GM19463 (cell line): ENCODE data around the gene FAM117A.
A peak's percentile ranks its signal among the peaks of the same experiment; 100 is the strongest.
"Not testable (repeated sequence)": the region's sequence is repeated elsewhere in the genome, so short reads cannot be mapped to it uniquely, and the experiment has no call there.

ENCODE experiments used
- ATAC-seq: cut with Tn5 transposase; IDR thresholded peaks from one replicate; pipeline ENCODE4 v1.9.1; 2021; ENCODE audit warnings: mild to moderate bottlenecking, moderate library complexity; ENCODE audit not compliant: unreplicated experiment

Gene FAM117A

GRCh38 chr17:49741692-49742076 is 22.2 kb downstream of the FAM117A start:
- no peak for ATAC-seq

GRCh38 chr17:49741009-49741691 is 22.8 kb downstream of the FAM117A start:
- no peak for ATAC-seq

DNA sequence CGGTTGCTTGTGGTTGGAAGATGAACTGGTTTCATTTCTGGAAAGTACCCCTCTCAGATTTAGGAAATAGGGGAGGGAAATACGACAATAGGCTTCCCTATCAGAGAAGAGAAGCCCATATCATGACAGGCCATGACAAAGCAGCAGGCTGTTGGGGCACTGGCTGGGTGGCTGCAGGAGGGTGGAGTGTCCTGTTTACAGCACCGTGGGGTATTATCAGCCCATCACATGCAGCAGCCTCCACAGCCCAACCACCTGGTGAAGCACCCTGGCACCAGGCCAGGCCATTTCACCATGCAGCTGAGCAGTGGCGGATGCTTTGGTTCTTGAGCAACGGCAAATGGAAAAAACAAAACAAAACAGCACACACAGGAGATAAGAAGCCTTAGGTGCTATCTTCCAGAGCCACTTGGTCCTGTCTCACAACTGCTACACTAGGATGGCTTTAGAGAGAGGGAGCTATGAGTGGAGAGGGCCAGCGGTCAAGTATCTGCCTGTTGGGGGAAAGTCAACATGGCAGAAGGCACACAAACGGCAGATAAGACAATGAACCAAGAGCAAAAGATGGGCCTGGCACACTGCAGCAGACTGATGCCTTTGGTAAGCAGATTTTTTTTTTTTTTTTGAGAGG is 24.2 kb downstream of the FAM117A start:
- ATAC-seq, result peak; percentile 55

GRCh38 chr17:49738456-49739163 is 25.3 kb downstream of the FAM117A start:
- no peak for ATAC-seq

DNA sequence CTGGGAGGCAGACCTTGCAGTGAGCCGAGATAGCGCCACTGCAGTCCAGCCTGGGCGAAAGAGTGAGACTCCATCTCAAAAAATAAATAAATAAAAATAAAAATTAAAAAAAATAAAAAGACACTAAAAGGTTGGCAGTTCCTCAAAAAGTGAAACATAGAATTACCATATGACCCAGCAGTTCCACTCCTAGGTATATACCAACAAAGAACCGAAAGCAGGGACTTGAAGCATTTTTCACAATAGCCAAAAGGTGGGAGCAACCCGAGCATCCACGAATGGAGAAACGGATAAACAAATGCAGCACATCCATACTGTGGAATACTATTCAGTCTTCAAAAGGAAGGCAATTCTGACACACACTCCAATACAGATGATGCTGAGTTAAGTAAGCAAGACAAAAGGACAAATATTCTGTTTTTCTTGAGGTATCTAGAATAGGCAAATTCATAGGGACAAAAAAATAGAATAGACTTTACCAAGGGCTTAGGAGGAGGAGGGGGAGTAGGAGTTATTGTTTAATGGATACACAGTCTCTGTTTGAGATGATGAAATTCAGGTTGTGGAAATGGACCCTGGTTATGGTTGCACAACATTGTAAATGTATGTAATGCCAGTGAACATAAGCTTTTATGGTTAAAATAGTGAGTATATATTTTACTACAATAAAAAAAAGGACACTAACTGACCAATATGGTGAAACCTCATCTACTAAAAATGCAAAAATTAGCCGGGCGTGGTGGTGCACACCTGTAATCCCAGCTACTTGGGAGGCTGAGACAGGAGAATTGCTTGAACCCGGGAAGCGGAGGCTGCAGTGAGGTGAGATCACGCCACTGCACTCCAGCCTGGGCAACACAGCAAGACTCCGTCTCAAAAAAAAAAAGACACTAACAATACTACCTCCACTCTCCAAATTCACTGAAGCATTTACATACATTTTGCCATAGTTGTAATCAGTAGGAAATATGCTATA is 29.1 kb downstream of the FAM117A start:
- no peak for ATAC-seq

GRCh38 chr17:49731435-49731831 is 32.5 kb downstream of the FAM117A start:
- ATAC-seq, result no peak

DNA sequence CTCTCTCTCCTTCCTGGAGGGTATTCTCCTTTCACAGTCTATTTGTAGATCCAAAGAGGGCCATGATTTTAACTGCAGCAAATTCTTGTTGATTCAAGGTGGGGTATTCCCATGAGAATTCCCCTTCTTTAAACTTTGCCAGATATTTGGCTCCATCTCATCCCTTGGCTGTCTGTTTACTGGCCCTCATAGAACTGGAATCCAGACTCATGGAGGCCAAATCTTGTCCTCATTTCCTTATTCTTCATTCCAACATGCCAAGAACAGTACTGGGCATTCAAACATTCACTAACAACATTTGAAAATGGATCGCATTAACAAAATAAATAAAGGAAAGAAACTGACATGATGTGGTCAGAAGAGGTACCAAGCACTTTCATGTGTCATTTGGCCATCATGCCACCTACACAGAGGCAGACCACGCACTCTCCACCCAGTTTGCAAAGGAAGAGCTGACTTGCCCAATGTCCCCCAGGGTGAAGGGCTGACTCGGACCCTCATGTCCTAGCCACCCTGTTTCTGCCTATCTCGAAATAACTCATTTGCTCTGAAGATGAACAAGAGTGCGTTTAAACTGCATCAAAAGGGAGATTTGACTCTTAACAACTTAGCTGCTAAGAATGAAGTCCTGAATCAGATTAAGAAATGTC is 33.0 kb downstream of the FAM117A start:
- ATAC-seq, result no peak

DNA sequence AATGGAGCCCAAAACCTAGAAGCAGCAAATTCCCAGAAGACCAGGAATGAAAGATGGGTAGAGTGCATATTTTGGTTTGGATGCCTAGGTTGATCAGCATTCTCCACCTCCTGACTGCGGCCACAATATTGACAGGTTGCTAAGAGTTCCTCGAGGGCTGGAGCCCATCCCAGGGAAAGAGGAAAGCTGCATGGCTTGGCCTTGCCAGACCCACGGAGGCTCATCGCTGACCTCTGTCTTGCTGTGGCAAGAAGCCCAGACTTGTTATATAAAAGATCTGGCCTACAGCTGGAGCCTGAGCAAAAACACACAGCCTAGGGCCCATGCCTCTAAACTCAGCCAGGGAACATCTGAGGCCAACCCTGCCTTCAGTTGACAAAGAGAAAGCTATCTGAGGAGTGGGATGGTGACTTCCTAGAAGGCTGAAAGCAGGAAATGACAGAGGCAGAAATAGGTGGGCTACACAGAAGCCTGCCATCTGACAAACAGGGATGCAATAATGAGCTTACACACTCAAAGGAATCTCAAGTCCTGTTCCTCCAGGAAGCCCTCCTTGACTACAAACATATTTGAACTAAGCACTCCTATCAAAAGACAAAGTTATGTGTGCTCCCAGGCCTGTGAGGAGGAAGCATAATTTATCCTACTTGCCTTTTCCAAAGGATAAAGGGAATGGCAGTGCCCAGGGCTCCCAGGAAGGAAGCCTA is 33.7 kb downstream of the FAM117A start:
- no peak for ATAC-seq

DNA sequence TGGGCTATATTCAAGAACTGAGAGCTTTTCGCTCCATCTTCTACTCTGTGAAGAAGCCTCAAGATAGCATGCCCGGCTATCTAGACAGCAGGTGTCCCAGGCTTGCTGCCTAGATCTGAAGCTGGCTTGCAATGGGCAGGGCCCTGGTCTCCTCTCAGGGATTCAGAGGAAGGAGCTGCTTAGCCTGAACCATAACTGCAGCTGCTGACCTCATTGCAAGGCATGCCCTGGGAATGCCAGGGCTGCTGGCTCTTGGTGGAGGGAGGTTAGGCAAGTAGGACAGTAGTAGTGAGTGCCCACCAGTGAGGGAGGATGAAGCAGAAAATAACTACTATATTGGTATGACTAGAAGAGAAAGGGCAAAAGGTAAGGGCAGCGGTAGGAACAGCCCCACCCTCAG is 34.9 kb downstream of the FAM117A start:
- ATAC-seq, result no peak

DNA sequence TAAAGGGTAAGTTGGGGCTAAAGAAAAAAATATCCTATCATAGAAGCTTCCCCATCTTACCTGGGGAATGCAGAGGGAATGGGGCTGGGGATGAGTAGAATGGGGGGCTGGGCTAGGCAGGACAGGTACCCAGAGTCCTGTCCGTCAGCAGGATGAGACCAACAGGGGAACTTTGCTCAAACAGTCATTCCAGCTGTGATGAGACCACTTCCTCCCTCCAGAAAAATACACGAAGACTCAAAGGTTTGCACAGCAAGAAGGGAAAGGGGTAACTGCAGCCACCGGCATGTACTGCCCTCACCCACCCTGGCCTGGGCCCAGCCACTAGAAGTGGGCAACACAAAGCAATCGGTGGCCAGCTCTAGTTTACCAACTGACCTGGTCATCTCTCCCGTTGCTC is 35.5 kb downstream of the FAM117A start:
- no peak for ATAC-seq

- no peak for ATAC-seq
Measured at GRCh38 chr17:49727380-49727779, 36.6 kb downstream of the FAM117A start.

GRCh38 chr17:49725452-49726130 is 38.3 kb downstream of the FAM117A start:
- no peak for ATAC-seq

DNA sequence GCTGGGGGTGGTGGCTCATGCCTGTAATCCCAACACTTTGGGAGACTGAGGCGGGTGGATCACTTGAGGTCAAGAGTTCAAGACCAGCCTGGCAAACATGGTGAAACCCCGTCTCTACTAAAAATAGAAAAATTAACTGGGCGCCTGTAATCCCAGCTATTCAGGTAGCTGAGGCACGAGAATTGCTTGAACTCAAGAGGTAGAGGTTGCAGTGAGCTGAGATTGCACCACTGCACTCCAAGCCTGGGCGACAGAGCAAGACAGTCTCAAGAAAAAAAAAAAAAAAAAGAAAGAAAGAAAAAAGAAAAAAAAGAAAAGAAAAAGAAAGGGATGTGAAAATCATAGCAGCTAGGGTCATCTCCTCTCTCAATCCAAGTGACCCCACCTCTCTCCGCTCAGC is 39.4 kb downstream of the FAM117A start:
- not testable (repeated sequence) for ATAC-seq

DNA sequence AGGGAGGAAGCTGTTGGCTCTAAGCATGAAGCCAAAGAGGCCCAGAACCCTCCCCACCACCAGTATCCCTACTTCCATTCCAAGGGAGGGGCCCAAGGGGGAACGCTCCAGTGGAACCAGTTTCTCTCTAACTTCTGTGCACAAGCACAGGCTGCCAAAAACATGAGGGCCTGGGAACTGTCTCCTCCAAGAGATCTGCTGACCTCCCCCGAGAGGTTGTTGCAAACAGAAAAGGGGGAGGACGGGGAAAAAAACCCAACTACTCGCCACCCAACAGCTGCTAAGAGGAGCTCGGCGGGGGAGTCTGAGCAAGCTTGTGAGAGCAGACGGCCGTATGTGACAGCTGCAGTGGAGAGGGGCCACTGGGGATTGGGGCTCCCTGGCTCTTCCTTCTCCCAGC is 40.5 kb downstream of the FAM117A start:
- ATAC-seq, result no peak

DNA sequence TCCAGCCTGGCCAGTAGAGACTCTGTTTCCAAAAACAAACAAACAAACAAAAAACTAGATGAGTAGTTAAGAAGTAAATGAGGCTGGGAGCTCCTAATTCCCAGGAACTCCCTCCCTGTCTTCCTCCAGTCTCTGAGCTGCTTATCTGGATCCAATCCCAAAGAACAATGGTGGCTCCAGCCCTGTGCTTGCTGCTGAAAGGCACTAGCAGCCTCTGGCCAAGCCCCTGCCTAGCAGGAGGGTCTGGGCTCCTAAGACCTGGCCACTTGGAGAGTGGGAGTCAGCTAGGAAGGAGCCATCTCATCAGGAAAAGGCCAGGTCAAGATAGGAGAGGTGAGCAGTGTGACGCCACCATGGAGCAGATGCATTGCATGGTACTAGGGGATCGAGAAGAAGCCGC is 41.9 kb downstream of the FAM117A start:
- no peak for ATAC-seq

DNA sequence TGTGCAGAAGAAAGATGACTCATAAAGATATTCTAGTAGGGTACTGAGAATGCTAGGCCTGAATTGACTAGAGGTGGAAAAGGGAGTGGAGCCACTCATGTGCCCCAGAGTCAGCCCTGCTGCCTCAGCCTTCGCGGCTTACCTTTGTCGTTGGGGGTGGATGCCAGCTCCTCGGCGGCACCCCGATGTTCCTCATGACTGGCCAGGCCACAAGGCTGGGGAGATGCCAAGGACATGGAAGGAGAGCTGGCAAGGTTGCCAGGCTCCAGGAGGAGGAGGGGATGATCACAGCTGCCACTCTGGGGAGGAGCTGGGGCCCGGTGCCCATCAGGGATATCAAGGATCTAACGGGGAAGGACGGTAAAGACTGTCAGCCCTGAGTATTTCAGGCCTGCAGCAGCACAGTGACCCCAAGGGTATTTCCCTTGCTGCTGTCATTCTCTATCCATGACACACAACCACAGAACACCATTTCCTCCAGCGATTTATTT is 46.5 kb downstream of the FAM117A start:
- ATAC-seq, result no peak

DNA sequence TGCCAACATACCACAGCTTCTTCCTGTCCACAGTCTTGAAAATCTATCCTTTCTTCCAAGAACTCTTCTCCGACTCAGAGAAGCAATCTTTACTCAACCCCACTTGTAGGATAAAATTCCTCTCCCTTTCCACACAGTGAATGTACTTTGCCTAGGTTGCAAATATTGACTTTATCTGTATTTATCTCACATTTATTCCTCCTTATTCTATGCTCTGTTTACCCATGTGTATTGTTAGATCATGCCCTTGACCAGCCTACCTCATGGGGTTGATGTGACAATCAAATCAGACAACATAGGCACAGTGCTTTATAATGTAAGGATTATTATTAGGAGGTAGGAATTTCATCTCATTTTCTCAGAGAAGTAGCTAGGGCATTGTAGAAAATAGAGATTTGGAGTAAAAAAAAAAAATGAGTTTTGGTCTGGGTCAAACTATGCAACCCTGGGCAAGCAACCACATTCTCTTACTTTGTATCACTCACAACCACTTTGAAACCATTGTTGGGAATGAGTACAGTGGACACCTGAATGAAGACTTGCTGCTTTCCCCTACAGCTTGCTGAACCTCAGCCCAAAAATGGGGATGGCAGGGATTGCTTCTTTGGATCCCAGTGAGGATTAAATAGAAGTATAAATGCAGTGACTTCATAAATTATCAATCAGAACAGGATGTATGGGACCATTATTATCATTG is 47.1 kb downstream of the FAM117A start:
- ATAC-seq, result no peak

GRCh38 chr17:49715717-49716279 is 48.1 kb downstream of the FAM117A start:
- ATAC-seq, result no peak
